Sigmoid colon (tissue), 4 donors: ENCODE data around the gene CLDN4.

Source experiments
- EP300 ChIP-seq, 4 donors: sonication (generic); formaldehyde crosslinking; IDR thresholded peaks; one replicate each; pipeline ENCODE4 v1.6.1; 2017; ENCODE audit warnings: antibody characterized with exemption in 4 of 4
- POLR2A ChIP-seq, 2 donors: fragments of 450-650 bp; IDR thresholded peaks; one replicate each; pipeline ENCODE4 v1.6.1; 2016; ENCODE audit warnings: antibody characterized with exemption in 2 of 2, mild to moderate bottlenecking in 2 of 2, moderate library complexity in 2 of 2
- POLR2AphosphoS5 ChIP-seq, 4 donors: sonication (generic); formaldehyde crosslinking; IDR thresholded peaks; one replicate each; pipeline ENCODE4 v1.6.1; 2017; ENCODE audit warnings: antibody characterized with exemption in 4 of 4
- TF ChIP-seq, protein P1 (sequence below), 4 experiments: fragments of 450-650 bp in 3 of 4; fragments of 200-600 bp in 1 of 4; IDR thresholded peaks; one replicate each; pipeline ENCODE4 v1.5.1; 2016 to 2019; ENCODE audit warnings: antibody characterized with exemption in 4 of 4, mild to moderate bottlenecking in 3 of 4, moderate library complexity in 2 of 4

DNA sequence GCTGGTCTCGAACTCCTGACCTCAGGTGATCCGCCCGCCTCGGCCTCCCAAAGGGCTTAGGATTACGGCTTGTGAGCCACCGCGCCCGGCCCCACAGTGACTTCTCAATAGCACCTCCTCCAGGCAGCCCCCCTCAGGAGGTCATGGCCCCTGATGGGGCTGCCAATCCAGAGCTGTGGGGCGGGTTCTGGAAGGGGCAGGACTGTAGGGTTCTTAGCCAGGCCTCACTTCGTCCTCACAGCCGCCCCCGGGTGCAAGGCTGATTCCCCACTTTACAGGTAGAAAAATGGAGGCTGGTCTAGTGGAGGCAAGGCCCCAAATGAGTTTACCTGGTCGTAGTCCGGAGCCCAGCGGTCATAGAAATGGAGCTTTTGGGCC, 10.9 kb downstream of the CLDN4 start:
- TF ChIP-seq, protein P1, sequence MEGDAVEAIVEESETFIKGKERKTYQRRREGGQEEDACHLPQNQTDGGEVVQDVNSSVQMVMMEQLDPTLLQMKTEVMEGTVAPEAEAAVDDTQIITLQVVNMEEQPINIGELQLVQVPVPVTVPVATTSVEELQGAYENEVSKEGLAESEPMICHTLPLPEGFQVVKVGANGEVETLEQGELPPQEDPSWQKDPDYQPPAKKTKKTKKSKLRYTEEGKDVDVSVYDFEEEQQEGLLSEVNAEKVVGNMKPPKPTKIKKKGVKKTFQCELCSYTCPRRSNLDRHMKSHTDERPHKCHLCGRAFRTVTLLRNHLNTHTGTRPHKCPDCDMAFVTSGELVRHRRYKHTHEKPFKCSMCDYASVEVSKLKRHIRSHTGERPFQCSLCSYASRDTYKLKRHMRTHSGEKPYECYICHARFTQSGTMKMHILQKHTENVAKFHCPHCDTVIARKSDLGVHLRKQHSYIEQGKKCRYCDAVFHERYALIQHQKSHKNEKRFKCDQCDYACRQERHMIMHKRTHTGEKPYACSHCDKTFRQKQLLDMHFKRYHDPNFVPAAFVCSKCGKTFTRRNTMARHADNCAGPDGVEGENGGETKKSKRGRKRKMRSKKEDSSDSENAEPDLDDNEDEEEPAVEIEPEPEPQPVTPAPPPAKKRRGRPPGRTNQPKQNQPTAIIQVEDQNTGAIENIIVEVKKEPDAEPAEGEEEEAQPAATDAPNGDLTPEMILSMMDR (IDR thresholded peaks at IDR 0.05) = no peak
- TF ChIP-seq POLR2AphosphoS5 (IDR thresholded peaks at IDR 0.05) (no peak), POLR2A (IDR thresholded peaks at IDR 0.05) (no peak), EP300 (IDR thresholded peaks at IDR 0.05) (no peak)
